Neural cell (in vitro differentiated cells): ENCODE results near the gene PPIL6.

Experiments
- EP300 ChIP-seq: fragments of 450-650 bp; conservative IDR thresholded peaks from 2 replicates; pipeline ENCODE4 v1.6.1; 2014; ENCODE audit warnings: antibody characterized with exemption, mild to moderate bottlenecking, moderate library complexity; ENCODE audit not compliant: poor library complexity, severe bottlenecking
- MXI1 ChIP-seq: fragments of 450-650 bp; conservative IDR thresholded peaks from 2 replicates; pipeline ENCODE4 v1.6.1; 2014; ENCODE audit warnings: antibody characterized with exemption, mild to moderate bottlenecking; ENCODE audit not compliant: poor library complexity, severe bottlenecking
- POLR2AphosphoS5 ChIP-seq: IDR thresholded peaks from 2 replicates; pipeline ENCODE4 v1.6.1; 2012
- TAF1 ChIP-seq: IDR thresholded peaks from 2 replicates; pipeline ENCODE4 v1.6.1; 2012; ENCODE audit warnings: low read depth

DNA sequence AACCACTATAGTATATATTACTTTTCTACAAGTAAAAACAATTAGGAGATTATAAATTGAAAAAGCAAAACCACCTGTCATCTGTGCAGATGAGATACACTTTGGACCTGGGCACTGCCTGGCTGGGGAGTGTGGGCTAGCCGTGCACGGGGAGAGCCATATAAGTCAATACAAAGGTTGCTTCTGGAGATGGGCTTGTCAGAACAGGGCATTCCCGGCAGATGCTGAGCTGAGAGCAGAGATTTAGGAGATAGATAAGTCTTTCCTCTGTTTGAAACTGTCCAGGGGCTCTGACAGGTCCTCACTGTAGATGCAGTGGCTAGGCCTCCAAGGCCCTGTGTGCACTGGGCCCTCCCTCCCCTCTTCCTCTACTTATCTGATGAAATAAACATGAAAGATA is 92.6 kb downstream of the PPIL6 start:
- TF ChIP-seq TAF1, result no peak
- TF ChIP-seq MXI1, result no peak
- no peak for TF ChIP-seq POLR2AphosphoS5
- TF ChIP-seq EP300, result no peak
